Keratinocyte (primary cell): ENCODE results near the gene XBP1. TPM values are rescaled to one million over a fixed set of nuclear protein-coding genes. Genes with fewer than 3 reads are reported as not detected.

Source experiments
- DNase-seq: peaks from one replicate; pipeline ENCODE4 v3.0.0-alpha.2; 2011; ENCODE audit warnings: low read depth, missing footprints, low spot score
- FAIRE-seq: peaks from 2 replicates; lab custom pipeline; 2011; peaks lifted over from hg19 to GRCh38; lab: Jason Lieb, UNC
- H2AFZ ChIP-seq: 2 replicates; pipeline ENCODE4 v1.6.0; 2012; ENCODE audit warnings: low read length, control low read depth, inconsistent platforms; ENCODE audit not compliant: control insufficient read depth
- H3K27ac ChIP-seq: 2 replicates; pipeline ENCODE4 v1.5.1; 2011; ENCODE audit warnings: low read length; ENCODE audit not compliant: control insufficient read depth, insufficient read depth
- H3K27me3 ChIP-seq: 3 replicates; pipeline ENCODE4 v1.6.0; 2011; ENCODE audit warnings: low read length; ENCODE audit not compliant: control insufficient read depth, insufficient read depth; ENCODE audit errors: extremely low read depth
- H3K36me3 ChIP-seq, 2 experiments: 2 replicates in 1 of 2; 3 replicates in 1 of 2; pipeline ENCODE4 v1.5.1; 2011; ENCODE audit warnings: low read length in 2 of 2, mild to moderate bottlenecking in 1 of 2; ENCODE audit not compliant: control insufficient read depth in 2 of 2, insufficient read depth in 2 of 2; ENCODE audit errors: extremely low read depth in 1 of 2
- H3K4me1 ChIP-seq: 3 replicates; pipeline ENCODE4 v1.5.1; 2011; ENCODE audit warnings: low read length; ENCODE audit not compliant: control insufficient read depth, insufficient read depth; ENCODE audit errors: extremely low read depth
- H3K4me2 ChIP-seq: 3 replicates; pipeline ENCODE4 v1.6.0; 2011; ENCODE audit warnings: low read depth, low read length; ENCODE audit not compliant: control insufficient read depth, insufficient read depth; ENCODE audit errors: extremely low read depth
- H3K4me3 ChIP-seq, 3 experiments: fragments of 200-600 bp in 1 of 3; sonication (generic) in 1 of 3; 2 replicates in 2 of 3; 3 replicates in 1 of 3; pipeline ENCODE4 v1.5.1; 2011 to 2016; ENCODE audit warnings: low read length in 3 of 3, mild to moderate bottlenecking in 3 of 3, control low read depth in 2 of 3, inconsistent platforms in 1 of 3, low read depth in 1 of 3, mixed read lengths in 1 of 3, mixed run types in 1 of 3, moderate library complexity in 1 of 3; ENCODE audit not compliant: control insufficient read depth in 2 of 3, insufficient read depth in 2 of 3; ENCODE audit errors: extremely low read depth in 1 of 3
- H3K79me2 ChIP-seq: 2 replicates; pipeline ENCODE4 v1.6.0; 2012; ENCODE audit warnings: low read length; ENCODE audit not compliant: control insufficient read depth, insufficient read depth
- H3K9ac ChIP-seq: 3 replicates; pipeline ENCODE4 v1.6.0; 2011; ENCODE audit warnings: low read length; ENCODE audit not compliant: control insufficient read depth, insufficient read depth; ENCODE audit errors: extremely low read depth
- H3K9me1 ChIP-seq: 3 replicates; pipeline ENCODE4 v1.6.0; 2011; ENCODE audit warnings: low read length; ENCODE audit not compliant: control insufficient read depth, insufficient read depth; ENCODE audit errors: extremely low read depth
- H3K9me3 ChIP-seq: 2 replicates; pipeline ENCODE4 v1.5.1; 2012; ENCODE audit warnings: low read depth, low read length; ENCODE audit not compliant: control insufficient read depth
- H4K20me1 ChIP-seq: 3 replicates; pipeline ENCODE4 v1.6.0; 2011; ENCODE audit warnings: low read length; ENCODE audit not compliant: control insufficient read depth, insufficient read depth; ENCODE audit errors: extremely low read depth
- EZH2 ChIP-seq: IDR thresholded peaks from one replicate; pipeline ENCODE4 v1.6.1; 2012; ENCODE audit warnings: inconsistent platforms, mild to moderate bottlenecking, low read length, moderate library complexity
- dilution Hi-C: fragments of 300-500 bp; cut with MboI; formaldehyde crosslinking; loops from one replicate; pipeline ENCODE4 v1.7.0; 2020; ENCODE audit warnings: low sequenced_read_pairs; ENCODE audit not compliant: extremely low pct_ligation_motif_present
- polyA plus RNA-seq, 5 experiments: library from polyadenylated mRNA; depleted of rRNA in 3 of 5; stranded (reverse) in 3 of 5; stranded (forward) in 1 of 5; unstranded in 1 of 5; fragments of >200 nt; gene quantifications; 1 replicate in 1 of 5; 2 replicates in 3 of 5; 3 replicates in 1 of 5; pipeline versions ENCODE4 v1.2.1 to v1.2.3, GENCODE V29; 2011 to 2012; ENCODE audit warnings: missing spikeins in 2 of 5, low read depth in 1 of 5, low replicate concordance in 1 of 5
- TF ChIP-seq, protein P1 (sequence below), 3 experiments: IDR thresholded peaks in 1 of 3; conservative IDR thresholded peaks in 1 of 3; optimal IDR thresholded peaks in 1 of 3; 2 replicates in 2 of 3; 3 replicates in 1 of 3; pipeline versions ENCODE3 to v1.5.1; 2011; ENCODE audit warnings: low read length in 3 of 3, mild to moderate bottlenecking in 3 of 3, moderate library complexity in 2 of 3, control low read depth in 1 of 3, inconsistent platforms in 1 of 3; ENCODE audit not compliant: insufficient read depth in 2 of 3; ENCODE audit errors: extremely low read depth in 1 of 3

The XBP1 gene
- polyA plus RNA-seq, 1 donor (not counting 4 experiments of a cell fraction or from before 2014, with no cell fraction given) = 88.7 TPM

- no peak for FAIRE-seq
- no peak overlapping the region for H2AFZ ChIP-seq
- H3K9me3 ChIP-seq = no peaks in the 10 kb centered on the region
- no peaks in the 10 kb centered on the region for H3K9me1 ChIP-seq
- no peak overlapping the region for H3K4me3 ChIP-seq
- H3K4me1 ChIP-seq = no peaks in the 10 kb centered on the region
- no peak overlapping the region for H3K9ac ChIP-seq
- H3K36me3 ChIP-seq = peaks cover 18 to 31% of the 10 kb centered on the region in 2 experiments
- no peak for DNase-seq
- no peak for TF ChIP-seq EZH2
- TF ChIP-seq, protein P1, sequence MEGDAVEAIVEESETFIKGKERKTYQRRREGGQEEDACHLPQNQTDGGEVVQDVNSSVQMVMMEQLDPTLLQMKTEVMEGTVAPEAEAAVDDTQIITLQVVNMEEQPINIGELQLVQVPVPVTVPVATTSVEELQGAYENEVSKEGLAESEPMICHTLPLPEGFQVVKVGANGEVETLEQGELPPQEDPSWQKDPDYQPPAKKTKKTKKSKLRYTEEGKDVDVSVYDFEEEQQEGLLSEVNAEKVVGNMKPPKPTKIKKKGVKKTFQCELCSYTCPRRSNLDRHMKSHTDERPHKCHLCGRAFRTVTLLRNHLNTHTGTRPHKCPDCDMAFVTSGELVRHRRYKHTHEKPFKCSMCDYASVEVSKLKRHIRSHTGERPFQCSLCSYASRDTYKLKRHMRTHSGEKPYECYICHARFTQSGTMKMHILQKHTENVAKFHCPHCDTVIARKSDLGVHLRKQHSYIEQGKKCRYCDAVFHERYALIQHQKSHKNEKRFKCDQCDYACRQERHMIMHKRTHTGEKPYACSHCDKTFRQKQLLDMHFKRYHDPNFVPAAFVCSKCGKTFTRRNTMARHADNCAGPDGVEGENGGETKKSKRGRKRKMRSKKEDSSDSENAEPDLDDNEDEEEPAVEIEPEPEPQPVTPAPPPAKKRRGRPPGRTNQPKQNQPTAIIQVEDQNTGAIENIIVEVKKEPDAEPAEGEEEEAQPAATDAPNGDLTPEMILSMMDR (optimal IDR thresholded peaks at IDR 0.05 in 1 of 3, IDR thresholded peaks at IDR 0.05 in 1 of 3, conservative IDR thresholded peaks at IDR 0.05 in 1 of 3; ENCODE audit: extremely low read depth in 1 of 3, insufficient read depth in 2 of 3, low read length in 3 of 3) = no peak
- no peaks in the 10 kb centered on the region for H3K27me3 ChIP-seq
- no peak overlapping the region for H3K4me2 ChIP-seq
- dilution Hi-C loops = no loop called here
- H3K79me2 ChIP-seq = peaks cover 18% of the 10 kb centered on the region
- H3K27ac ChIP-seq = no peak overlapping the region
- H4K20me1 ChIP-seq = peaks cover 13% of the 10 kb centered on the region
These were observed 8.4 kb downstream of the XBP1 start for GRCh38 chr22:28791841-28792490.

DNA sequence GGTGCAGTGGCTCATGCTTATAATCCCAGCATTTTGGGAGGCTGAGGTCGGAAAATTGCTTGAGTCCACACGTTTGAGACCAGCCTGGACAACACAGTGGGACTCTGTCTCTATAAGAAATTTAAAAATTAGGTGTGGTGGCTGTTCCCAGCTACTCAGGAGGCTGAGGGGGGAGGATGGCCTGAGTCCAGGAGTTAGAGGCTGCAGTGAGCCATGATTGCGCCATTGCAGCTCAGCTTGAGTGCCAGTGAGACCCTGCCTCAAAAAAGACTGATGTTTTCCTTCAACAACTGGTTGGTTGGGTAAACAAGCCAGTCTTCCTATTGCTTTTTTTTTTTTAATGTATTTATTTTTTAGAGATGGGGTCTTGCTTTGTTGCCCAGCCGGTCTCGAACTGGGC, 9.2 kb downstream of the XBP1 start:
- Histone ChIP-seq H4K20me1 (peaks cover 7% of the 10 kb centered on the region), H3K36me3 (peaks cover 17 to 23% of the 10 kb centered on the region in 2 experiments), H3K9ac (no peak overlapping the region)

More for the DNA sequence above, 9.2 kb downstream of the XBP1 start:
- no peaks in the 10 kb centered on the region for H3K27me3 ChIP-seq
- H3K9me1 ChIP-seq = no peaks in the 10 kb centered on the region
- H3K27ac ChIP-seq = no peak overlapping the region
- peaks cover 11% of the 10 kb centered on the region for H3K79me2 ChIP-seq
- no peak overlapping the region for H3K4me3 ChIP-seq
- H3K4me1 ChIP-seq = no peaks in the 10 kb centered on the region
- no peak overlapping the region for H2AFZ ChIP-seq
- no peak overlapping the region for H3K4me2 ChIP-seq
- H3K9me3 ChIP-seq = no peaks in the 10 kb centered on the region
- dilution Hi-C loops = no loop called here
- TF ChIP-seq EZH2 = no peak
- TF ChIP-seq, protein P1 (optimal IDR thresholded peaks at IDR 0.05 in 1 of 3, IDR thresholded peaks at IDR 0.05 in 1 of 3, conservative IDR thresholded peaks at IDR 0.05 in 1 of 3; ENCODE audit: extremely low read depth in 1 of 3, insufficient read depth in 2 of 3, low read length in 3 of 3) = no peak
- DNase-seq (no peak), FAIRE-seq (no peak)
